NCI-H748 (cell line): Measurements from ENCODE around the gene CAPN9.
"Not testable (repeated sequence)": the region's sequence is repeated elsewhere in the genome, so short reads cannot be mapped to it uniquely, and the experiment has no call there.

Source experiments
- DNase-seq: peaks from one replicate; lab custom pipeline; 2025; ENCODE audit not compliant: unreplicated experiment; lab: John Stamatoyannopoulos, UW

Gene CAPN9

DNA sequence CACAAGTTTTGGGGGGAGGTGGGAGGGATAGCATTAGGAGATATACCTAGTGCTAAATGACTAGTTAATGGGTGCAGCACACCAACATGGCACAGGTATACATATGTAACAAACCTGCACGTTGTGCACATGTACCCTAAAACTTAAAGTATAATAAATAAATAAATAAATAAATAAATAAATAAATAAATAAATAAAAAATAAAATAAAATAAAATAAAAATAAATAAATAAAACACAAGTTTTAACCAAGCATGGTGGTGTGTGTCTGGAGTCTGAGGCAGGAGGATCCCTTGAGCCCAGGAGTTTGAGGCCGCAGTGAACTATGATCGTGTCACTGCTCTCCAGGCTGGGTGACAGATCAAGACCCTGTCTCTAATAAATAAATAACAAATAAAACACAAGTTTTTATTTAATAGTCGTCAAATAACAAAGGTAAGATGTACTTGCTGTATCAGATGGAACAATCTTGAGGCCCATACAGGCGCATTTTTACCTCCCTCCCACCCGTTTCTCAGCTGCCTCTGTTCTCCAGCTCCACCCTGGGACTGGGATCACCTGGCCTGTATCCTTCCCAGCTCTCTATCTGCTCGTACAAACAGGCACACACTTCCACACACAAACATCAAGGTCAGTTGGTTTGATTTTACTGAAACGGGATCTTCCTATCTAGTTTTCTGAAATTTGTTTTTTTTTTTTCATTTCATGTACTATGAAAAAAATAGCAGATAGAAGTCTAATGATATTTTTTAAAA lies 20.8 kb downstream of the CAPN9 start:
- DNase-seq, result not testable (repeated sequence)

DNA sequence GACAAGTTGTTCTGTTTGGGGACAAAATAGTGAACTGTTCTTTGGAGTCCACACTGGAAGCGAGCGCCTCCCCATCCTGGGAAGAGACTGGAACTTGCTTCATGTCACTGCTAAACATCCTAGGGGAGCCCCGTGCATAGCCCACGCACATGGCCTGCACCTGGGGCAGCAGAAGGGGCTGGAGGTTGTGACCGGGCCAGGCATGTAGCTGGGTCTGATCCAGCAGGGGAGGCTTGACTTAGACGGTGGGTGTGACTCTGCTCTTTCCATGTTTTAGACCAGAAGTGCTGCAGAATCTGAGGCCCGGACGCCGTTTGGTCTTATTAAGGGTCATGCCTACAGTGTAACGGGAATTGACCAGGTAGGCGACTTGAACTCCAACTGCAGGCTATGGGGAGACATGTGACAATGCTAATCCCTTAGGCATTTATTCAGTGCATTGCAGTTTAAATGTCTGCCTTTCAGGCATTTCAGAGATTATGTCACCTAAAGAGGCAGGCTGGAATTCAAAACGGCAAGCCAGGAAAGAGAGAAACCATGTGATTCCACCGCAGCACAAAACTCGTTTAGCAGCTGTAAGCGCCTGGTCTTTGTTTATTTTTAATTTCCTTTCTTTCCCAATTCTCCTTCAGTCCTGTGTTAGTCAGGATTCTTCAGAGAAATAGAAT lies 21.8 kb downstream of the CAPN9 start:
- DNase-seq, result no peak

- no peak for DNase-seq
Measured at GRCh38 chr1:230770317-230770716, 23.1 kb downstream of the CAPN9 start.

DNA sequence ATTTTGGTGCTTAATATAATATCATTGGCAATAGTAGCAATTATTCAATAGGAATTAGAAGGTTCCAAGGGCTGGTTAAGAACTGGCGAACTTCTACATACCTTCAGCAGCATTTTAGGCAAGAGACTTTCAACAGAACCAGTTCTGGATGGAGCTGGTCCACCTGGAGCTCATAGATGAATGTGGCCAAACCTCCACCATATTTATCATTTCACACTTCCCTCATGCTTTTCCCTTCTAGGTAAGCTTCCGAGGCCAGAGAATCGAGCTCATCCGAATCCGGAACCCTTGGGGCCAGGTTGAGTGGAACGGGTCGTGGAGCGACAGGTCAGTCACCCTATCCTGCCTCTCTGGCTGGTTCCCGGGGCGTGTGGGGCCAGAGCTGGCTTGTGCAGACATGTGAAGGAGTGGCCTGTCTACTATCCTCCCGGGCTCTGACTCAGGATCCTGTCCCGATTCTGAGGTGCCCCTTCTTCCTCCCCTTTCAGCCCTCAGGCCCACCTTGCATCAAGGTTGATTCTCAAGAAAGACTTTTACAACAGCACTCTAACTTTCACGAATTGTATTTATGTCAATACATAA lies 24.7 kb downstream of the CAPN9 start:
- no peak for DNase-seq

- peak; percentile 52 for DNase-seq
Measured at GRCh38 chr1:230772457-230773395, 25.5 kb downstream of the CAPN9 start.

DNA sequence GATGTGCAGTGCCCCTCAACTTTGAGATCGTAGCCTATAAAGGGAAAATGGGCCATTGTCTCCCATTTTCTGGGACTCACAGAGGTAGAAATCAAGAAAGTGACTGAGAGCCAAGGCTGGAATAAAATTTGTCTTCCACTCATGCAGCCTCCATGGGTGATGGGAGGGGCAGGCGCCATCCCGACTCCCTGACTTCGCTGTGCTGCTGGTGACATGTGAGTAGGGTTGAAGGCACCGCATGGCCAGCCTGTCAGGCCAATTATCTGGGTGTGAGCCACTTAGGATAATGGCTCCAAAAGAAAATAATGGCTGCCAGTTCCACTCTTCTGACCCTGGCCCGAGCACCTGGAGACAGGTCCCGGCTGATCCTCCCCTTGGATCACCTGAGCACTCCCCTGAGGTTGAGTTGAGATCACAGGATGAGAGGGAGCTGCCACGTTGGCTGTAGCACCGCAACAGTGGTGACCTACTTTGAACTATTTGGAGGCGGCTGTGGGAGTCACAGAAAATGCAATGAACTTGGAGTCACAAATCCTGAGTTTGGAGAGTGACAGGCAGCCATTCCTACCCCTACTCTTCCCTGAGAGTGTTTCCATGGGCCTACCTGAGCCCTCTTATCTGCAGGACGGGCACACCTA lies 26.3 kb downstream of the CAPN9 start:
- DNase-seq, result peak; percentile 63

DNA sequence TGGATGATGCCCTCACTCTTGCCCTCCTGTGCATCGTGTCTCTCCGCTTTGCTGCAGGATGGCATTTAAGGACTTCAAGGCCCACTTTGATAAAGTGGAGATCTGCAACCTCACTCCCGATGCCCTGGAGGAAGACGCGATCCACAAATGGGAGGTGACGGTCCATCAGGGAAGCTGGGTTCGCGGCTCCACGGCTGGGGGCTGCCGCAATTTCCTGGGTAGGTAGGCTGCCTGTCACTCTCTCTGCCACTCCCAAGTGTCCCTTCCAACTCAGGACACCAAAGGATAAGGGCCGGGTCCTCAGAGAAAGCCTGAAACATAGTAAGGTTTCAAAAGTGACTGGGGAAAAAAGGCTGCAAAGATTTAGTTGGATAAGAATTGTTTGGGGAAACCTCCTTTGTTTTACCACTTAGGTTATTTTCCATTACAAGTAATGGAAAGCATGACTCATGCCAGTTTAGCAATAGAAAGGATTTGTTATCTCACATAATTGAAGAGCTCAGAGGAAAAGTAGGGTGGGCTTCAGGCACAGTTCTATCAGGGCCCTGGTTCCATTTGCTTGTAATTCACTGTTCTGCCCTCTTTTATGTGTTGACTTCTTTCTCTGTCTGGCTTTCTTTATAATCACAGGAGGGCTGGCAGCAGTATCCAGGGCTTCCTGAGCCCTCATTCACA lies 31.9 kb downstream of the CAPN9 start:
- DNase-seq, result no peak

DNA sequence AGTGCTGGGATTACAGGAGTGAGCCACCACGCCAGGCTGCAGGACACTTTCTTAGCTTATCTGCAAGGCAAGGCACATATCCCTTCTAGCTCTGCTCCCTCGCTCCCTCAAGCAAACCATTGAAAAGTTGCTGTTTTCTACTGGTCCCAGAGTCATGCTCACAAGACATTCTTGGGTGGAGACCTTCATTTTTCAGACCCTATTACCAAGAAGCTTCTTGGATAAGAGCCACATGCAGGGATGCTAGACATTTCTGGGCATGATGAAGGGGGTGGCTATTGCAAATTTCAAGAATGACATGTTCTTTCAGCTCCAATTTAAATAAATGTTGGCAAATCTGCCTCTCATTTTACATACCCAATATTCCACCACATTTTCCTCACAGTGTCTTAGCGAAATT lies 33.9 kb downstream of the CAPN9 start:
- DNase-seq, result no peak

DNA sequence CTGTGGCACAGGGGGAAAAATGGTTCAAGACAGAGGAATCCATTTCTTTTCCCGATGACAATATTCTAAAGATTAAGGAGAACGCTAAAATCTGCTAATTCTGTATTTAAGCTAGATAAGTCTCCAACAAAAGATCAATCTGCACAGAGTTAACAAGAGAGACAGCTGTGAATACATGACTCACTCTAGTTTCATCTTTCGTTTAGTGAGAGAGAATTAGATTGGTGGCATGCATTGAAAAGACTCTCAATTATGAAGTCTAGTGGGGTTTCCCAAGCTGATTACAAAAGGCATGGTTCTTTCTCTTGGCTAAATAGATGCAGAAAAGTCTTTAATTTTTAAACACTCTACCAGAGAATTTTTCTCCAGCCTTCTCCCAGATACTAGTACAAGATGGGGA lies 34.4 kb downstream of the CAPN9 start:
- DNase-seq, result peak; percentile 0

GRCh38 chr1:230784163-230784562 lies 37.0 kb downstream of the CAPN9 start:
- no peak for DNase-seq

DNA sequence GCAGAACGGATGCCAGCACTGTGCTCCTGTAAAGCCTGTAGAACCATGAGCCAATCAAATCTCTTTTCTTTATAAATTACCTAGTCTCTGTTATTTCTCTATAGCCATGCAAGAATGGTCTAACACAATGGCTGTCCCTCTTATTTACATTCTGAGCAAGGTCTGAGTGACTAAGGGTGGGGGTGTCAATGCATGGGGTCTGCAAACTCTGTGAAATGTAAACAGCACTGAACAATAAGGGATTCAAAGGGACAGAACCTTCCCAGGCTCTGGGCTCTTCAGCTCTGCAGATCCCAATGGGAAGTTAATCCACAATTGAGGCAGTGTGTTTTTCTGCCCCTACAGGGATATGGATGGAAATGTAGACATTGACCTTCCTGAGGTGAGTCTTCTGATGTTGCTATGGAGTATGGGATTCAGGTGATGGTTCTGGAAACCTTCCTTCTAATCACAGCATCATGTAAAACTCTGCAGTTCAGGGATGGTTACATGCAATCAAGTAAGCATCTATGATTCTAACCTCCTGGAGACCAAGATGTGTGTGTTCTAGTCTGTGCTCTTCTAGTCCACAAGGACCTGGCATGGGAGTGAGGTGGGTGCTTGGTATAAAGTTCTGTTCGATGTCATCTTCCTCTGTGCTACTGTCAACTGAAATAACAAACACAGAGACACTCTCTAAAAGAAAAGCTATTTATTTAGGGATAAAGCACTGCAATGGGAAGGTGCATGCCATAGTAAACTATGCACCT lies 38.6 kb downstream of the CAPN9 start:
- no peak for DNase-seq

DNA sequence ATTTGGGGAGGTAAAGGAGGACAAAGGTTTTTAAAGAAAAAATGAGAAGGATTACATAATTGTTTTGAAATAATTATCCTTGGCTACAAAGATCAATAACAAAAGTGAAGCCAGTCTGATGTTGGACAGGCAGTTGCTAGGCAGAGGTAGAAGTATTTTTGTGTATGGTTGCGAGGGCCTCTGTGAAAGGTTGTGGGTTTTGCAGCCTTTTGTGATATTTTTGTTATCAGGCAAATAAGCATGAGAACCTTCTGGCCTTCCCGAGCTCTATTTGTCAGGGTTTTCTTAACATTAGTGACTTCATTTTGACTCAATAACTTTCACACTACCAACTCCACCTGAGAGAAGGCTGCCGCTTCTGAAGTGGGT lies 39.2 kb downstream of the CAPN9 start:
- DNase-seq, result no peak

- DNase-seq, result no peak
Measured at GRCh38 chr1:230787471-230787870, 40.3 kb downstream of the CAPN9 start.

DNA sequence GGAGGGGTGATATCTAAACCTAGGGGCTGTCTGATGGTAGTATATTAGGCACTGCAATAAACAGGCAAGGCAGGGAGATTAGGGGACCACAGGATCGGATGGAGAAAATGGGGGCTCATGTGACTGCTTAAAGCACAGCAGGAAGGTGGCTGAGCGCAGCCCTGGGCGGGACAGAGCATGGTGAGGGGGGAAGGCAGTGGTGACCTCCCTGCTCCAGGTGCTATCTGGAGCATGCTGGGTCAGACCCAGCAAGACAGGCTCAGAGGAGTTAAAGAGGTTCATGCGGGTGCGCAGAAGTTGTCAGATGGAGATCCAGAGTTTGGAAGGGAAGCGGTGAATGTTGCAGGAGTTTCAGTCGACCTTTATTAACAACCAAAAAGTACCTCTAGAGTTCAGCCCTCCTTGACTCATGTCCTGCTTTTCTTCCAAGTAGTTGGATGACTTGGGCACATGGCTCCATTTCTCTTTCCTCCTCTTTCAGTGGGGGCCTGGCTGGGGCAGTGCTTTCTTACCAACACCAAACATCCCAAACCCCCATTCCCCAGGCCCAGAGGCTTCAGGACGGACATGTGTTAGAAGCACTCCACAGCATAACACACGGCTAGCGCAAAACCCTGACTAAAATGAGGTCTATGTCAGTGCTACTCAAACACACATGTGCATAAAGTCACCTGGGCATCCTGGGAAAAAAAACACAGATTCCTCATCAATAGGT lies 41.5 kb downstream of the CAPN9 start:
- no peak for DNase-seq

DNA sequence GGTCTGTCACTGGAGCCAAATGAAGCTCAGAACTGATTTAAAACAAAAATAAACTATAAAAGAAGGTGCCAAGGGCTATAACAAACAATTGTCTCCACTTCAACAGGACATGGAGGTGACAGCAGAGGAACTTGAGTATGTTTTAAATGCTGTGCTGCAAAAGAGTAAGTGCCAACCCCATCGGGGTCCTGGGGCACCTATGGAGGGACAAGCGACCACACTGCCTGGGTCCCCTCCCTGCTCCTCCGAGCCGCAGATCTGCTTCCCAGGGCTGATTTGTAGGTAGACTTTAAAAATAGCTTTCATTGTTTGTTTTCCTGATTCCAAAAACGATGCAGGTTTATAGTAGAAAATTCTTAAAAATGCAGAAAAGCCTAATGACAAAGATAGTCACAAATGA lies 42.8 kb downstream of the CAPN9 start:
- no peak for DNase-seq

DNA sequence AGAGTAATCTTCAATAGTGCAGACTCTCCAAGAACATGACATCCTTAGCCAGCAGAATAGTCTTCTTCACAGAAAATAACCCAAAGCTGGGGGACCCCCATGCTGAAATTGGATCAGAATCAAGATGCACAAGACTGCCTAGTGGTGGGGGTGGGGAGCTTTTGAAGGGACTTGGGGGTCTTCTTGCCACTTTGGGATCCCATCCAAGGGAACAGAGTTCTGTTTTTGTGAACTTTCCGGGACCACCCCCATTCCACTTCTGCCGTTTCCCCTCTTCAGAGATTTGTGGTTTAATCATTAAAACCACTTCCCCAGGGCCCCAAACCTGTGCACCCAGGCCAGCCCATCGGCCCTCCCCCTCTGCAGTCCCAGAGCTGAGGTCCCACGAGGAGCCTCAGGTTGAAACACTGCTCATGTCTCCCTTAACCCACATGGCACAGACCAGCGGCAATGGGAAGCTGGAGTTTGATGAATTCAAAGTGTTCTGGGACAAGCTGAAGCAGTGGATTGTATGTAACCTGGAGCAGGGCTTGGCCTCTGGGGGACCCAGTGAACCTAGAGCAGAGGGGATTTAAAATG lies 44.9 kb downstream of the CAPN9 start:
- no peak for DNase-seq

- DNase-seq, result peak; percentile 8
Measured at GRCh38 chr1:230792691-230793462, 45.7 kb downstream of the CAPN9 start.

DNA sequence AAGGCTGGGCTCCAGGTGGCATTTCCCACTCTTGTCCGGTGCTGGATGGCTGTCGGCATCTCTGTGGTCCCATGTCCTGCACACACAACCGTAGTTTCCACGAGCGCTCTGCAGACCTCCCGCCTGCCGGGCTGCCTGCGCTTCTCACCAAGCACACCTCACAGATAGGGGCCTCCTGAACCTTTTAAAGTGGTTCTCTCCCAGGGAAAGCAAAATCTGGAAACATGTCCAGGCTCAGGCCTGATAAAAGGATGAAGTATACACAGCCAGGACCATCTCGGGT lies 46.2 kb downstream of the CAPN9 start:
- no peak for DNase-seq
